HepG2 (cell line): ENCODE data around the gene LAMA5. TPM values are rescaled to one million over a fixed set of nuclear protein-coding genes. Genes with fewer than 3 reads are reported as not detected.

Experiments used
- CEBPG ChIP-seq: IDR thresholded peaks from 2 replicates; pipeline ENCODE4 v1.6.1; 2016
- GPN1 ChIP-seq: sonication (generic); formaldehyde crosslinking; IDR thresholded peaks from 2 replicates; pipeline ENCODE4 v1.5.1; 2020; ENCODE audit warnings: missing genetic modification reagents, borderline replicate concordance
- HIVEP1 ChIP-seq: sonication (generic); formaldehyde crosslinking; IDR thresholded peaks from 2 replicates; pipeline ENCODE4 v1.4.0; 2020; ENCODE audit warnings: mild to moderate bottlenecking, missing genetic modification reagents
- HNRNPLL ChIP-seq: fragments of 200-400 bp; formaldehyde crosslinking; IDR thresholded peaks from 2 replicates; pipeline ENCODE4 v1.6.1; 2017; ENCODE audit warnings: mild to moderate bottlenecking, low read depth, low read length; ENCODE audit not compliant: poor library complexity, severe bottlenecking
- MAFG ChIP-seq: sonication (generic); formaldehyde crosslinking; IDR thresholded peaks from 2 replicates; pipeline ENCODE4 v1.5.1; 2020; ENCODE audit warnings: mild to moderate bottlenecking, missing genetic modification reagents
- SIN3A ChIP-seq: IDR thresholded peaks from 2 replicates; pipeline ENCODE4 v1.6.1; 2011; ENCODE audit warnings: low read depth, mild to moderate bottlenecking, control low read depth, low read length, borderline replicate concordance
- SRSF1 ChIP-seq: fragments of 200-400 bp; formaldehyde crosslinking; optimal IDR thresholded peaks from 2 replicates; pipeline ENCODE3; 2017; ENCODE audit warnings: mild to moderate bottlenecking, low read depth, low read length, moderate library complexity
- ZFAT ChIP-seq: sonication (generic); formaldehyde crosslinking; conservative IDR thresholded peaks from 2 replicates; pipeline ENCODE4 v1.8.1; 2023; ENCODE audit warnings: missing genetic modification reagents, inconsistent platforms
- ZNF121 ChIP-seq: sonication (generic); formaldehyde crosslinking; IDR thresholded peaks from 2 replicates; pipeline ENCODE4 v1.5.0; 2020; ENCODE audit warnings: mild to moderate bottlenecking, missing genetic modification reagents
- ZNF235 ChIP-seq: sonication (generic); formaldehyde crosslinking; IDR thresholded peaks from 2 replicates; pipeline ENCODE4 v1.8.1; 2023; ENCODE audit warnings: mild to moderate bottlenecking, missing genetic modification reagents, borderline replicate concordance
- polyA plus RNA-seq, 8 experiments: library from polyadenylated mRNA; depleted of rRNA in 3 of 8; stranded (reverse) in 7 of 8; unstranded in 1 of 8; fragments of >200 nt; fragmentation: Illumina TruSeq in 4 of 8; extraction: Trizol in 4 of 8; gene quantifications; 2 replicates each; pipeline versions ENCODE4 v1.2.1 to v1.2.3, GENCODE V29; 2011 to 2016; ENCODE audit warnings: low read depth in 4 of 8, missing spikeins in 1 of 8, mixed read lengths in 1 of 8; ENCODE audit not compliant: insufficient read depth in 1 of 8
- total RNA-seq, 5 experiments: library from RNA; depleted of rRNA; stranded (reverse); fragments of >200 nt; fragmentation: Illumina TruSeq; extraction: Trizol; gene quantifications; 2 replicates each; pipeline ENCODE4 v1.2.3, GENCODE V29; 2016; ENCODE audit warnings: low read depth in 1 of 5
- TF ChIP-seq, protein P1 (sequence below): sonication (generic); formaldehyde crosslinking; IDR thresholded peaks from one replicate; pipeline ENCODE4 v1.5.1; 2020; ENCODE audit warnings: mild to moderate bottlenecking, missing genetic modification reagents; ENCODE audit errors: not compliant biosample characterization
- TF ChIP-seq, protein P2 (sequence below): sonication (generic); formaldehyde crosslinking; IDR thresholded peaks from 2 replicates; pipeline ENCODE4 v1.4.0; 2020; ENCODE audit warnings: missing genetic modification reagents, borderline replicate concordance
- TF ChIP-seq, protein P3 (sequence below): sonication (generic); formaldehyde crosslinking; IDR thresholded peaks from 2 replicates; pipeline ENCODE4 v1.5.0; 2020; ENCODE audit warnings: mild to moderate bottlenecking, missing genetic modification reagents
- TF ChIP-seq, protein P4 (sequence below): sonication (generic); formaldehyde crosslinking; IDR thresholded peaks from 2 replicates; pipeline ENCODE4 v1.4.0; 2020; ENCODE audit warnings: mild to moderate bottlenecking, missing genetic modification reagents, borderline replicate concordance

LAMA5 gene
- total and polyA plus RNA-seq, 2 of the 13 experiments (the other 11 are each of a cell fraction or from before 2014, with no cell fraction given), result 21.0 to 44.7 TPM

DNA sequence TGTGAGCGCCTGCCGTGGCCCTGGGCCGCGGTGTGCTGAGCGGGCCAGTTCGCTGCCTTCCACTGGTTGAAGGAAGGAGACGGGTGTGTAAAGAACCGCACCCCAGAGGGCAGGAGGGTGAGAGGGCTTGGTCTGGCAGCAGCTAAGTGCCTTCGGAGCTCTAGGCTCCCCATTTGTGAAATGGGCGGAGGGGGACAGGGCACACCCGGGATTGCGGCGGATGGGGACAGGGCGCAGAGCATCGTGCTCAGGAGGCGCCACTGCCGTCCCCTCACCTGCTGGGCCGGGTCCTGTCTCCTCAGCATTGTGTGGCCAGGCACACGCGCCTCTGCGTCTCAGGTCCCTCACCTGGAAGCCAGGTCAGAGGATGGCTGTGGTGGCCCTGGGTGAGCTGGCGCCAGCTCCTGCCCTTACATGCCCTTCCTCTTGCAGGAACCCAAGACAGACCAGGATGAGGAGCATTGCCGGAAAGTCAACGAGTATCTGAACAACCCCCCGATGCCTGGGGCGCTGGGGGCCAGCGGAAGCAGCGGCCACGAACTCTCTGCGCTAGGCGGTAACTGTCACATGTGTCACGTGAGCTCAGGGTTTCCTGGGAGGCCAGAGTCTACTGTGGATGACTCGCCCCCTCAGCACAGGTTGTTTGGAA lies 61.2 kb downstream of the LAMA5 start (continued):
- TF ChIP-seq, protein P1, sequence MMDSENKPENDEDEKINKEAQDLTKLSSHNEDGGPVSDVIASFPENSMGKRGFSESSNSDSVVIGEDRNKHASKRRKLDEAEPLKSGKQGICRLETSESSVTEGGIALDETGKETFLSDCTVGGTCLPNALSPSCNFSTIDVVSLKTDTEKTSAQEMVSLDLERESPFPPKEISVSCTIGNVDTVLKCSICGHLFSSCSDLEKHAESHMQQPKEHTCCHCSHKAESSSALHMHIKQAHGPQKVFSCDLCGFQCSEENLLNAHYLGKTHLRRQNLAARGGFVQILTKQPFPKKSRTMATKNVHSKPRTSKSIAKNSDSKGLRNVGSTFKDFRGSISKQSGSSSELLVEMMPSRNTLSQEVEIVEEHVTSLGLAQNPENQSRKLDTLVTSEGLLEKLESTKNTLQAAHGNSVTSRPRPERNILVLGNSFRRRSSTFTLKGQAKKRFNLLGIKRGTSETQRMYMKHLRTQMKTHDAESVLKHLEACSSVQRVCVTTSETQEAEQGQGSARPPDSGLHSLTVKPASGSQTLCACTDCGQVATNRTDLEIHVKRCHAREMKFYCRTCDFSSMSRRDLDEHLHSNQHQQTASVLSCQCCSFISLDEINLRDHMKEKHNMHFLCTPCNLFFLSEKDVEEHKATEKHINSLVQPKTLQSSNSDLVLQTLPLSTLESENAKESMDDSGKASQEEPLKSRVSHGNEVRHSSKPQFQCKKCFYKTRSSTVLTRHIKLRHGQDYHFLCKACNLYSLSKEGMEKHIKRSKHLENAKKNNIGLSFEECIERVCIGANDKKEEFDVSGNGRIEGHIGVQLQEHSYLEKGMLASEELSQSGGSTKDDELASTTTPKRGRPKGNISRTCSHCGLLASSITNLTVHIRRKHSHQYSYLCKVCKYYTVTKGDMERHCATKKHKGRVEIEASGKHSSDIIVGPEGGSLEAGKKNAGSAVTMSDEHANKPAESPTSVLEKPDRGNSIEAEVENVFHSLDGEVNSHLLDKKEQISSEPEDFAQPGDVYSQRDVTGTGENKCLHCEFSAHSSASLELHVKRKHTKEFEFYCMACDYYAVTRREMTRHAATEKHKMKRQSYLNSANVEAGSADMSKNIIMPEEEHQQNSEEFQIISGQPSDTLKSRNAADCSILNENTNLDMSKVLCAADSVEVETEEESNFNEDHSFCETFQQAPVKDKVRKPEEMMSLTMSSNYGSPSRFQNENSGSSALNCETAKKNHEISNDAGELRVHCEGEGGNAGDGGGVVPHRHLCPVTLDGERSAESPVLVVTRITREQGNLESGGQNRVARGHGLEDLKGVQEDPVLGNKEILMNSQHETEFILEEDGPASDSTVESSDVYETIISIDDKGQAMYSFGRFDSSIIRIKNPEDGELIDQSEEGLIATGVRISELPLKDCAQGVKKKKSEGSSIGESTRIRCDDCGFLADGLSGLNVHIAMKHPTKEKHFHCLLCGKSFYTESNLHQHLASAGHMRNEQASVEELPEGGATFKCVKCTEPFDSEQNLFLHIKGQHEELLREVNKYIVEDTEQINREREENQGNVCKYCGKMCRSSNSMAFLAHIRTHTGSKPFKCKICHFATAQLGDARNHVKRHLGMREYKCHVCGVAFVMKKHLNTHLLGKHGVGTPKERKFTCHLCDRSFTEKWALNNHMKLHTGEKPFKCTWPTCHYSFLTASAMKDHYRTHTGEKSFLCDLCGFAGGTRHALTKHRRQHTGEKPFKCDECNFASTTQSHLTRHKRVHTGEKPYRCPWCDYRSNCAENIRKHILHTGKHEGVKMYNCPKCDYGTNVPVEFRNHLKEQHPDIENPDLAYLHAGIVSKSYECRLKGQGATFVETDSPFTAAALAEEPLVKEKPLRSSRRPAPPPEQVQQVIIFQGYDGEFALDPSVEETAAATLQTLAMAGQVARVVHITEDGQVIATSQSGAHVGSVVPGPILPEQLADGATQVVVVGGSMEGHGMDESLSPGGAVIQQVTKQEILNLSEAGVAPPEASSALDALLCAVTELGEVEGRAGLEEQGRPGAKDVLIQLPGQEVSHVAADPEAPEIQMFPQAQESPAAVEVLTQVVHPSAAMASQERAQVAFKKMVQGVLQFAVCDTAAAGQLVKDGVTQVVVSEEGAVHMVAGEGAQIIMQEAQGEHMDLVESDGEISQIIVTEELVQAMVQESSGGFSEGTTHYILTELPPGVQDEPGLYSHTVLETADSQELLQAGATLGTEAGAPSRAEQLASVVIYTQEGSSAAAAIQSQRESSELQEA (CRISPR knock-in tag), result no peak
- no peak for TF ChIP-seq ZNF121
- peak; percentile 31 for TF ChIP-seq SRSF1
- TF ChIP-seq GPN1 (CRISPR knock-in tag), result no peak
- no peak for TF ChIP-seq SIN3A
- no peak for TF ChIP-seq CEBPG (CRISPR knock-in tag)
- TF ChIP-seq, protein P2, sequence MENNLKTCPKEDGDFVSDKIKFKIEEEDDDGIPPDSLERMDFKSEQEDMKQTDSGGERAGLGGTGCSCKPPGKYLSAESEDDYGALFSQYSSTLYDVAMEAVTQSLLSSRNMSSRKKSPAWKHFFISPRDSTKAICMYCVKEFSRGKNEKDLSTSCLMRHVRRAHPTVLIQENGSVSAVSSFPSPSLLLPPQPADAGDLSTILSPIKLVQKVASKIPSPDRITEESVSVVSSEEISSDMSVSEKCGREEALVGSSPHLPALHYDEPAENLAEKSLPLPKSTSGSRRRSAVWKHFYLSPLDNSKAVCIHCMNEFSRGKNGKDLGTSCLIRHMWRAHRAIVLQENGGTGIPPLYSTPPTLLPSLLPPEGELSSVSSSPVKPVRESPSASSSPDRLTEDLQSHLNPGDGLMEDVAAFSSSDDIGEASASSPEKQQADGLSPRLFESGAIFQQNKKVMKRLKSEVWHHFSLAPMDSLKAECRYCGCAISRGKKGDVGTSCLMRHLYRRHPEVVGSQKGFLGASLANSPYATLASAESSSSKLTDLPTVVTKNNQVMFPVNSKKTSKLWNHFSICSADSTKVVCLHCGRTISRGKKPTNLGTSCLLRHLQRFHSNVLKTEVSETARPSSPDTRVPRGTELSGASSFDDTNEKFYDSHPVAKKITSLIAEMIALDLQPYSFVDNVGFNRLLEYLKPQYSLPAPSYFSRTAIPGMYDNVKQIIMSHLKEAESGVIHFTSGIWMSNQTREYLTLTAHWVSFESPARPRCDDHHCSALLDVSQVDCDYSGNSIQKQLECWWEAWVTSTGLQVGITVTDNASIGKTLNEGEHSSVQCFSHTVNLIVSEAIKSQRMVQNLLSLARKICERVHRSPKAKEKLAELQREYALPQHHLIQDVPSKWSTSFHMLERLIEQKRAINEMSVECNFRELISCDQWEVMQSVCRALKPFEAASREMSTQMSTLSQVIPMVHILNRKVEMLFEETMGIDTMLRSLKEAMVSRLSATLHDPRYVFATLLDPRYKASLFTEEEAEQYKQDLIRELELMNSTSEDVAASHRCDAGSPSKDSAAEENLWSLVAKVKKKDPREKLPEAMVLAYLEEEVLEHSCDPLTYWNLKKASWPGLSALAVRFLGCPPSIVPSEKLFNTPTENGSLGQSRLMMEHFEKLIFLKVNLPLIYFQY (CRISPR knock-in tag), result no peak
- TF ChIP-seq ZNF235 (CRISPR knock-in tag), result no peak
- TF ChIP-seq, protein P3, sequence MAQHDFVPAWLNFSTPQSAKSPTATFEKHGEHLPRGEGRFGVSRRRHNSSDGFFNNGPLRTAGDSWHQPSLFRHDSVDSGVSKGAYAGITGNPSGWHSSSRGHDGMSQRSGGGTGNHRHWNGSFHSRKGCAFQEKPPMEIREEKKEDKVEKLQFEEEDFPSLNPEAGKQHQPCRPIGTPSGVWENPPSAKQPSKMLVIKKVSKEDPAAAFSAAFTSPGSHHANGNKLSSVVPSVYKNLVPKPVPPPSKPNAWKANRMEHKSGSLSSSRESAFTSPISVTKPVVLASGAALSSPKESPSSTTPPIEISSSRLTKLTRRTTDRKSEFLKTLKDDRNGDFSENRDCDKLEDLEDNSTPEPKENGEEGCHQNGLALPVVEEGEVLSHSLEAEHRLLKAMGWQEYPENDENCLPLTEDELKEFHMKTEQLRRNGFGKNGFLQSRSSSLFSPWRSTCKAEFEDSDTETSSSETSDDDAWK (CRISPR knock-in tag), result no peak
- no peak for TF ChIP-seq HIVEP1
- TF ChIP-seq HNRNPLL, result peak; percentile 18
- no peak for TF ChIP-seq MAFG (CRISPR knock-in tag)
- TF ChIP-seq ZFAT (CRISPR knock-in tag), result no peak
- TF ChIP-seq, protein P4, sequence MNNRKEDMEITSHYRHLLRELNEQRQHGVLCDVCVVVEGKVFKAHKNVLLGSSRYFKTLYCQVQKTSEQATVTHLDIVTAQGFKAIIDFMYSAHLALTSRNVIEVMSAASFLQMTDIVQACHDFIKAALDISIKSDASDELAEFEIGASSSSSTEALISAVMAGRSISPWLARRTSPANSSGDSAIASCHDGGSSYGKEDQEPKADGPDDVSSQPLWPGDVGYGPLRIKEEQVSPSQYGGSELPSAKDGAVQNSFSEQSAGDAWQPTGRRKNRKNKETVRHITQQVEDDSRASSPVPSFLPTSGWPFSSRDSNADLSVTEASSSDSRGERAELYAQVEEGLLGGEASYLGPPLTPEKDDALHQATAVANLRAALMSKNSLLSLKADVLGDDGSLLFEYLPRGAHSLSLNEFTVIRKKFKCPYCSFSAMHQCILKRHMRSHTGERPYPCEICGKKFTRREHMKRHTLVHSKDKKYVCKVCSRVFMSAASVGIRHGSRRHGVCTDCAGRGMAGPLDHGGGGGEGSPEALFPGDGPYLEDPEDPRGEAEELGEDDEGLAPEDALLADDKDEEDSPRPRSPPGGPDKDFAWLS (CRISPR knock-in tag), result no peak
